Measurements from ENCODE around the gene SLC31A1.
"Not testable (repeated sequence)": the region's sequence is repeated elsewhere in the genome, so short reads cannot be mapped to it uniquely, and the experiment has no call there.

The SLC31A1 gene

GRCh38 chr9:113267911-113268566 lies 46.7 kb downstream of the SLC31A1 start:
- DNase-seq = no peak

GRCh38 chr9:113269355-113269754 lies 48.0 kb downstream of the SLC31A1 start:
- no peak for DNase-seq

- DNase-seq = no peak
Measured at GRCh38 chr9:113269871-113270270, 48.5 kb downstream of the SLC31A1 start.

- DNase-seq = no peak
Measured at GRCh38 chr9:113274474-113275156, 53.3 kb downstream of the SLC31A1 start.

- DNase-seq = peak; percentile 89
Measured at GRCh38 chr9:113275157-113276131, 54.1 kb downstream of the SLC31A1 start, which contains the start of the genes CDC26 and PRPF4. TSS of gene CDC26 (minus strand) at chr9:113275572. CDS start at chr9:113272507, 3,065 bp downstream. TSS of gene PRPF4 (plus strand) at chr9:113275658. CDS start at chr9:113275744, 86 bp downstream.

- DNase-seq = no peak
Measured at GRCh38 chr9:113278840-113279239, 57.5 kb downstream of the SLC31A1 start.

GRCh38 chr9:113281356-113281755 lies 60.0 kb downstream of the SLC31A1 start:
- DNase-seq = no peak

- no peak for DNase-seq
Measured at GRCh38 chr9:113289091-113289490, 67.7 kb downstream of the SLC31A1 start.

GRCh38 chr9:113290052-113290607 lies 68.8 kb downstream of the SLC31A1 start:
- no peak for DNase-seq

GRCh38 chr9:113293285-113293878 lies 72.0 kb downstream of the SLC31A1 start:
- no peak for DNase-seq

GRCh38 chr9:113296247-113296646 lies 74.9 kb downstream of the SLC31A1 start:
- DNase-seq = not testable (repeated sequence)

- no peak for DNase-seq
Measured at GRCh38 chr9:113296796-113297558, 75.6 kb downstream of the SLC31A1 start.

- no peak for DNase-seq
Measured at GRCh38 chr9:113298311-113298710, 77.0 kb downstream of the SLC31A1 start.

- no peak for DNase-seq
Measured at GRCh38 chr9:113298924-113299770, 77.8 kb downstream of the SLC31A1 start.

- DNase-seq = no peak
Measured at GRCh38 chr9:113299800-113300292, 78.5 kb downstream of the SLC31A1 start.

- DNase-seq = no peak
Measured at GRCh38 chr9:113301548-113301947, 80.2 kb downstream of the SLC31A1 start.

- no peak for DNase-seq
Measured at GRCh38 chr9:113302792-113303418, 81.6 kb downstream of the SLC31A1 start, which contains the start of gene RNF183. TSS of gene RNF183 (minus strand) at chr9:113303376. CDS start at chr9:113298184, 5,192 bp downstream.

GRCh38 chr9:113306566-113306965 lies 85.2 kb downstream of the SLC31A1 start:
- no peak for DNase-seq

GRCh38 chr9:113307396-113307975 lies 86.1 kb downstream of the SLC31A1 start:
- DNase-seq = no peak
